ENCODE results near the gene ITIH6.
"Not testable (repeated sequence)": the region's sequence is repeated elsewhere in the genome, so short reads cannot be mapped to it uniquely, and the experiment has no call there.

Gene ITIH6

GRCh38 chrX:54776061-54776460, 22.0 kb downstream of the ITIH6 start:
- H3K27ac Mint-ChIP-seq, result no peak overlapping the region
- H3K9me3 Mint-ChIP-seq, result no peaks in the 10 kb centered on the region

GRCh38 chrX:54774391-54775094, 23.5 kb downstream of the ITIH6 start:
- H3K36me3 Mint-ChIP-seq, H3K4me3 Mint-ChIP-seq, H3K9me3 Mint-ChIP-seq, H3K27ac Mint-ChIP-seq, H3K27me3 Mint-ChIP-seq: not testable (repeated sequence)
- H3K4me1 Mint-ChIP-seq, result peaks cover 12% of the 10 kb centered on the region

More at GRCh38 chrX:54776061-54776460, 22.0 kb downstream of the ITIH6 start:
- Mint-ChIP-seq H3K36me3 (no peaks in the 10 kb centered on the region), H3K27me3 (peaks cover 1% of the 10 kb centered on the region), H3K4me3 (no peak overlapping the region), H3K4me1 (peaks cover 12% of the 10 kb centered on the region)

GRCh38 chrX:54758114-54759055, 39.7 kb downstream of the ITIH6 start:
- peaks cover 6% of the 10 kb centered on the region for H3K9me3 Mint-ChIP-seq
- H3K4me3 Mint-ChIP-seq, result no peak overlapping the region
- no peak overlapping the region for H3K27ac Mint-ChIP-seq
- H3K36me3 Mint-ChIP-seq, result no peaks in the 10 kb centered on the region
- H3K4me1 Mint-ChIP-seq, result no peaks in the 10 kb centered on the region
- H3K27me3 Mint-ChIP-seq, result no peaks in the 10 kb centered on the region

GRCh38 chrX:54754854-54755253, 43.2 kb downstream of the ITIH6 start:
- Mint-ChIP-seq H3K27ac (no peak overlapping the region), H3K36me3 (no peaks in the 10 kb centered on the region), H3K4me3 (no peak overlapping the region), H3K9me3 (no peaks in the 10 kb centered on the region), H3K4me1 (no peaks in the 10 kb centered on the region), H3K27me3 (no peaks in the 10 kb centered on the region)

DNA sequence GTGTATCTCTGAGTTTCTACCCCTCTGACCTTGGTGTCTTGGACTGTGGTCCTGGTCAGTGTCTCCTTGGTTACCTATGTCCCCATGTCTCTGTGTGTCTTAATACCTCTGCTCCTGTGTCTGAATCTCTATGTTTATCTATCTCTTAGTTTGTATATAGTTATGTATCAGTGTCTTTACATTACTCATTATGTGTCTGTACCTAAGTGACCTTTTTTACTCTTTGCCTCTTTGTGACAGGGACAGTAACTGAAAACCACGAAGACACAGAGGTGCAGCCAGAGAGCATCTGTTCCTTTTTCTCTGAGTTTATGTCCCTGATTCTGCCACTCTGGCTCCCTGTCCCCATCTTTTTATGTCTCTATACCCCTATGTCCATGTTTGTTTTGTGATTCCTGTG, 49.4 kb downstream of the ITIH6 start:
- Mint-ChIP-seq H3K36me3 (no peaks in the 10 kb centered on the region), H3K27ac (no peak overlapping the region), H3K27me3 (peaks cover 2% of the 10 kb centered on the region), H3K4me1 (no peaks in the 10 kb centered on the region), H3K4me3 (no peak overlapping the region), H3K9me3 (no peaks in the 10 kb centered on the region)

DNA sequence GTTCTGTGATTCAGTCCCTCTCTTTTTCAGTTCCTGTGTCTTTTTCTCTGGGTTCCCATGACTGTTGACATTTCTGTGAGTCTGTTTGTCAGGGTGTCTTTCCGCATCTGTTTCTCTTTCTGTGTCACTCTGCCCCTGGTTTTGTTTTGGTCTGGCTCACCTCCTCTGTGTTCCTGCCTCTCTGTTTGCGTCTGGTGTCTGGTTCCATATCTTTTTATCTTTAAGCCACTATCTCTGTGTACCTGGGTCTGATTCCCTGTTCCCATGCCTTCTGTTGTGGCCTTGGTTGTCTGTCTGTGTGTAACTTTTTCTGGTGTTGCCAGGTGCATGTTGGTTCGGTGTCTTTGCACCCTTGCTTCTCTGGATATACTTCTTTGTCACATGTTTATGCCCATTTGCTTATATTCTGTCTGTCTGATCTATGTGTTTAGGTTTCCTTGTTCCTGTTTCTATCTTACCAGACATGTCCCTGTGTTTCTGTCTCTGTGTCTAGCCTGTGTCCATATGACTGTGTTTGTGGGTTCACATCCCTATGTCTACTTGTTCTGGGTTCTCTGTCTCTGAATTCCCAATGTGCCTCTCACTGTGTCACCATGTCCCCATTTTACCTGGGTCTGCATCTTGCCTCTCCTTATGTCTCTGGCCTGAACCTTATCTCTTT, 50.2 kb downstream of the ITIH6 start:
- no peak overlapping the region for H3K4me3 Mint-ChIP-seq
- peaks cover 2% of the 10 kb centered on the region for H3K27me3 Mint-ChIP-seq
- H3K4me1 Mint-ChIP-seq, result no peaks in the 10 kb centered on the region

DNA sequence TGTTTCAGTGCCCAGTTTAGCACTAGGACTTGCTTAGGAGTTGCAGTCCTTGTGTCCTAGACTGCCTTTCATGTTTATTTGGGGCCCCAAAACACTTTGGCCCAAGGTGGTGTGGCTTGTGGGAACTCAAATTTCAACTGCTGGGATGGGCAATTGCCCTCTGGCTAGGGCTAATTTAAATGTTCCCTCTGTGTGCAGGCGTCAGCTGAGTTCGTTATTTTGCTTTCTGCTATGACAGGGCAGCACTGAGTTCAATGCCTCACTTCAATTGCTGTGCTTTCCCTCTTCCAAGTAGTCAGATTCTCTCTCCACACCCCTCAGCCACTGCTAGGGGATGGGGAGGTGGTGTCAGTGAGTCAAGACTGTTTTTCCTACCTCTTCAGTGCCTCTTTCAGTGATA, 51.1 kb downstream of the ITIH6 start:
- no peaks in the 10 kb centered on the region for H3K4me1 Mint-ChIP-seq
- no peak overlapping the region for H3K27ac Mint-ChIP-seq
- H3K4me3 Mint-ChIP-seq, result no peak overlapping the region
- H3K36me3 Mint-ChIP-seq, result peaks cover 1% of the 10 kb centered on the region
- H3K9me3 Mint-ChIP-seq, result no peaks in the 10 kb centered on the region
- peaks cover 2% of the 10 kb centered on the region for H3K27me3 Mint-ChIP-seq

More for the DNA sequence above, 50.2 kb downstream of the ITIH6 start:
- Mint-ChIP-seq H3K27ac (no peak overlapping the region), H3K36me3 (no peaks in the 10 kb centered on the region), H3K9me3 (no peaks in the 10 kb centered on the region)

GRCh38 chrX:54745676-54746075, 52.4 kb downstream of the ITIH6 start:
- no peaks in the 10 kb centered on the region for H3K4me1 Mint-ChIP-seq

DNA sequence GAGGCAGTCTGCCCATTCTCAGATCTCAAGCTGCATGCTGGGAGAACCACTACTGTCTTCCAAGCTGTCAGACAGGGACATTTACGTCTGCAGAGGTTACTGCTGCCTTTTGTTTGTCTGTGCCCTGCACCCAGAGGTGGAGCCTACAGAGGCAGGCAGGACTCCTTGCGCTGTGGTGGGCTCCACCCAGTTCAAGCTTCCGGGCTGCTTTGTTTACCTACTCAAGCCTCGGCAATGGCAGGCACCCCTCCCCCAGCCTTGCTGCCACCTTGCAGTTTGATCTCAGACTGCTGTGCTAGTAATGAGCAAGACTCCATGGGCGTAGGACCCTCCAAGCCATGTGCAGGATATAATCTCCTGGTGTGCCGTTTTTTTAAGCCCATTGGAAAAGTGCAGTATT, 59.5 kb downstream of the ITIH6 start:
- H3K27ac Mint-ChIP-seq, H3K4me3 Mint-ChIP-seq, H3K27me3 Mint-ChIP-seq, H3K4me1 Mint-ChIP-seq, H3K36me3 Mint-ChIP-seq, H3K9me3 Mint-ChIP-seq: not testable (repeated sequence)

More at GRCh38 chrX:54745676-54746075, 52.4 kb downstream of the ITIH6 start:
- H3K27me3 Mint-ChIP-seq, result peaks cover 2% of the 10 kb centered on the region
- H3K4me3 Mint-ChIP-seq, result no peak overlapping the region
- no peak overlapping the region for H3K27ac Mint-ChIP-seq
- H3K36me3 Mint-ChIP-seq, result peaks cover 1% of the 10 kb centered on the region
- no peaks in the 10 kb centered on the region for H3K9me3 Mint-ChIP-seq

GRCh38 chrX:54736298-54736942, 61.6 kb downstream of the ITIH6 start:
- not testable (repeated sequence) for H3K27me3 Mint-ChIP-seq, H3K4me3 Mint-ChIP-seq, H3K4me1 Mint-ChIP-seq, H3K9me3 Mint-ChIP-seq, H3K27ac Mint-ChIP-seq, H3K36me3 Mint-ChIP-seq

GRCh38 chrX:54721424-54721823, 76.6 kb downstream of the ITIH6 start:
- H3K36me3 Mint-ChIP-seq, result no peaks in the 10 kb centered on the region
- H3K9me3 Mint-ChIP-seq, result no peaks in the 10 kb centered on the region
- no peaks in the 10 kb centered on the region for H3K27me3 Mint-ChIP-seq
- H3K4me1 Mint-ChIP-seq, result no peaks in the 10 kb centered on the region
- H3K4me3 Mint-ChIP-seq, result no peak overlapping the region
- H3K27ac Mint-ChIP-seq, result no peak overlapping the region

GRCh38 chrX:54715621-54716020, 82.4 kb downstream of the ITIH6 start:
- Mint-ChIP-seq H3K36me3 (no peaks in the 10 kb centered on the region), H3K4me1 (no peaks in the 10 kb centered on the region), H3K4me3 (no peak overlapping the region), H3K27ac (no peak overlapping the region), H3K9me3 (no peaks in the 10 kb centered on the region), H3K27me3 (no peaks in the 10 kb centered on the region)

DNA sequence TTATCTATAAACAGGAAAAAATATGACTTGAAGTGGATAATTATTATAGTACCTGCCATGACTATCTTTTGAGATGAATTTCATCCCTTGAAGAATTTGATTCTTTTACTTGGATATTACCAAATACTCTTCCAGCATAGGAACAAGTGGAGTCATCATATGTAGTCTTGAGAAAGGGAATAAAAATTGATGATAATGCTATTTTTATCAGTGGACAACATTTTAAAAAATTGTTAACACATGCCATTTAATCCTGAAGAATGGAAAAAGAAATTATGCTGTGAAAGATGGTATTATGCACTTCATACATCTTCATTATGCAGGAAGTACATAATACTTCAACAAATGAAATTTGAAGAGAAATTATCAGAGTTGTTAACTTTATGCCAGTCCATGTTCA, 83.6 kb downstream of the ITIH6 start:
- no peaks in the 10 kb centered on the region for H3K9me3 Mint-ChIP-seq
- H3K27me3 Mint-ChIP-seq, result no peaks in the 10 kb centered on the region
- no peak overlapping the region for H3K4me3 Mint-ChIP-seq
- H3K36me3 Mint-ChIP-seq, result no peaks in the 10 kb centered on the region
- H3K27ac Mint-ChIP-seq, result no peak overlapping the region
- H3K4me1 Mint-ChIP-seq, result no peaks in the 10 kb centered on the region

- H3K27me3 Mint-ChIP-seq, result no peaks in the 10 kb centered on the region
- no peak overlapping the region for H3K27ac Mint-ChIP-seq
- H3K4me3 Mint-ChIP-seq, result no peak overlapping the region
- H3K9me3 Mint-ChIP-seq, result no peaks in the 10 kb centered on the region
- no peaks in the 10 kb centered on the region for H3K4me1 Mint-ChIP-seq
- no peaks in the 10 kb centered on the region for H3K36me3 Mint-ChIP-seq
Observed at GRCh38 chrX:54711735-54712134, 86.3 kb downstream of the ITIH6 start.

DNA sequence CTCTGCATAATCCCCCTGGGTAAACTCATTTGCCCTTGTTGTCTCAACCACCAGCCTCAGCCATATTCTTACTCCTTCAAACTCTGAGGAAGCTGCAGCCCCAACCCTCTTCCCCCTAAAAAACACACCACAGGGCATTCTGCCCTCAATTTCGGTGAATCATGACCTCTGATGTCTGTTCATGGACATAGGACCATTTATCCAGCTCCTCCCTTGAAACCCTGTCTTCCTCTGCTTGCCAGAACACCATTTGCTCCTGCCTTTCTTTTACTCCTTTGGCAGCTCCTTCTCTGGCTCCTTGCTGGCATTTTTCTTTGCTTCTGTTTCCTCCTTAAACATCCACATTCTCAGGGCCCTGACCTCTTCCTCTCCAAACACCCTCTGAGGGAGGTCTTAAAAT, 87.1 kb downstream of the ITIH6 start:
- no peaks in the 10 kb centered on the region for H3K36me3 Mint-ChIP-seq
- H3K27ac Mint-ChIP-seq, result no peak overlapping the region

More for the DNA sequence above, 87.1 kb downstream of the ITIH6 start:
- Mint-ChIP-seq H3K27me3 (peaks cover 1% of the 10 kb centered on the region), H3K9me3 (no peaks in the 10 kb centered on the region), H3K4me1 (no peaks in the 10 kb centered on the region), H3K4me3 (no peak overlapping the region)

Data from activated naive CD4-positive, alpha-beta T cell treated with anti-CD3 and anti-CD28 coated beads, Interleukin-2, amount 50 U/mL, for 24 hours (primary cell).